ENCODE data around the gene HSPA14. TPM values are rescaled to one million over a fixed set of nuclear protein-coding genes. Genes with fewer than 3 reads are reported as not detected.

HSPA14 gene
- total RNA-seq, 1 experiment from 2014 or later: 30.1 TPM

DNA sequence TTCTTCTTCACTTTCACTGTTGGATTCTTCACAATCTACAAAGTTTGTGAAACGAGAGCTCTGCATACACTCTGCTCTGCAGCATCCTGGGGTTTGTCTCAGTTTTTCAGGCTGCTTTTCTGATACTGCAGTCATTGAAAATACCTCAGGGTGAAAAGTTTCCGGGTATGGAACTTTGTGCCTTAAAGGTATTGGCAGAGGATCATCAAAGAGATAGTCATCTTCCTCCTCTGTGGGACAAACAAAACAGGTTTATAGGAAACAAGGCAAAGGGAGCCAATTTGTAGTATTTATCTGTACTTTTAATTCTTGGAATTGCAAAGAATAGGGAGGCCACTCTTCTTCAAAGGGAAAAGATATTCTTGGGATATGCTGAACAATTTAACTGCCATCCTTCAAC, 71.0 kb downstream of the HSPA14 start:
- DNase-seq (ENCODE audit: low spot score): no peak
- POLR2A ChIA-PET: no interaction called here
- TF ChIP-seq ETV6 (CRISPR knock-in tag; IDR thresholded peaks at IDR 0.05): no peak
- TF ChIP-seq ZNF416 (CRISPR knock-in tag; IDR thresholded peaks at IDR 0.05): no peak
- TF ChIP-seq ZNF281 (CRISPR knock-in tag; IDR thresholded peaks at IDR 0.05): no peak
- CTCF ChIA-PET: no interaction called here
- H3K27ac Mint-ChIP-seq: no peak overlapping the region
- no peaks in the 10 kb centered on the region for H3K27me3 Mint-ChIP-seq (ENCODE audit: low read depth)
- H3K9me3 Mint-ChIP-seq: peaks cover 36% of the 10 kb centered on the region
- H3K36me3 Mint-ChIP-seq: peaks cover 88% of the 10 kb centered on the region
- no peak for ATAC-seq
- peaks cover 9% of the 10 kb centered on the region for H3K4me1 Mint-ChIP-seq
- no peak overlapping the region for H3K4me3 Mint-ChIP-seq

- H3K27ac Mint-ChIP-seq: no peak overlapping the region
- peaks cover 53% of the 10 kb centered on the region for H3K9me3 Mint-ChIP-seq
- POLR2A ChIA-PET: no interaction called here
- TF ChIP-seq ZBTB21 (CRISPR knock-in tag; IDR thresholded peaks at IDR 0.05; ENCODE audit: borderline replicate concordance) (no peak), ZSCAN18 (CRISPR knock-in tag; IDR thresholded peaks at IDR 0.05) (no peak), GABPB1 (CRISPR knock-in tag; IDR thresholded peaks at IDR 0.05) (no peak), NFATC4 (CRISPR knock-in tag; IDR thresholded peaks at IDR 0.05) (no peak), NFE2L1 (CRISPR knock-in tag; IDR thresholded peaks at IDR 0.05) (no peak), ZNF138 (CRISPR knock-in tag; conservative IDR thresholded peaks at IDR 0.05) (no peak), TEAD1 (CRISPR knock-in tag; IDR thresholded peaks at IDR 0.05) (no peak), ZNF423 (CRISPR knock-in tag; IDR thresholded peaks at IDR 0.05) (no peak), ZNF416 (CRISPR knock-in tag; IDR thresholded peaks at IDR 0.05) (no peak), CTCF (IDR thresholded peaks at IDR 0.05) (no peak), ZNF317 (CRISPR knock-in tag; IDR thresholded peaks at IDR 0.05; ENCODE audit: borderline replicate concordance, low read depth) (no peak), AR (CRISPR knock-in tag; IDR thresholded peaks at IDR 0.05) (no peak), SOX15 (CRISPR knock-in tag; IDR thresholded peaks at IDR 0.05) (no peak), ZNF532 (CRISPR knock-in tag; IDR thresholded peaks at IDR 0.05; ENCODE audit: borderline replicate concordance) (no peak), RORB (CRISPR knock-in tag; IDR thresholded peaks at IDR 0.05) (no peak)
- TF ChIP-seq, protein P1, sequence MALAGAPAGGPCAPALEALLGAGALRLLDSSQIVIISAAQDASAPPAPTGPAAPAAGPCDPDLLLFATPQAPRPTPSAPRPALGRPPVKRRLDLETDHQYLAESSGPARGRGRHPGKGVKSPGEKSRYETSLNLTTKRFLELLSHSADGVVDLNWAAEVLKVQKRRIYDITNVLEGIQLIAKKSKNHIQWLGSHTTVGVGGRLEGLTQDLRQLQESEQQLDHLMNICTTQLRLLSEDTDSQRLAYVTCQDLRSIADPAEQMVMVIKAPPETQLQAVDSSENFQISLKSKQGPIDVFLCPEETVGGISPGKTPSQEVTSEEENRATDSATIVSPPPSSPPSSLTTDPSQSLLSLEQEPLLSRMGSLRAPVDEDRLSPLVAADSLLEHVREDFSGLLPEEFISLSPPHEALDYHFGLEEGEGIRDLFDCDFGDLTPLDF (CRISPR knock-in tag; IDR thresholded peaks at IDR 0.05): no peak
- TF ChIP-seq, protein P2, sequence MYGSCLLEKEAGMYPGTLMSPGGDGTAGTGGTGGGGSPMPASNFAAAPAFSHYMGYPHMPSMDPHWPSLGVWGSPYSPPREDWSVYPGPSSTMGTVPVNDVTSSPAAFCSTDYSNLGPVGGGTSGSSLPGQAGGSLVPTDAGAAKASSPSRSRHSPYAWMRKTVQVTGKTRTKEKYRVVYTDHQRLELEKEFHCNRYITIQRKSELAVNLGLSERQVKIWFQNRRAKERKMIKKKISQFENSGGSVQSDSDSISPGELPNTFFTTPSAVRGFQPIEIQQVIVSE (CRISPR knock-in tag; IDR thresholded peaks at IDR 0.05; ENCODE audit: borderline replicate concordance): no peak
These were observed 72.8 kb downstream of the HSPA14 start for GRCh38 chr10:14910953-14911352.

More at GRCh38 chr10:14910953-14911352, 72.8 kb downstream of the HSPA14 start:
- CTCF ChIA-PET: no interaction called here
- Mint-ChIP-seq H3K36me3 (peaks cover 94% of the 10 kb centered on the region), H3K4me3 (no peak overlapping the region), H3K4me1 (peaks cover 2% of the 10 kb centered on the region; the same call in 1 of the 2 replicates), H3K27me3 (ENCODE audit: low read depth) (no peaks in the 10 kb centered on the region)
- no peak for ATAC-seq
- no peak for DNase-seq (ENCODE audit: low spot score)

Measured in WTC11 (cell line).